ENCODE results near the gene CD177.
"Not testable (repeated sequence)": the region's sequence is repeated elsewhere in the genome, so short reads cannot be mapped to it uniquely, and the experiment has no call there.

CD177 gene

GRCh38 chr19:43332058-43332922 is 21.2 kb upstream of the CD177 start:
- no peak for DNase-seq (ENCODE audit: low spot score)

DNA sequence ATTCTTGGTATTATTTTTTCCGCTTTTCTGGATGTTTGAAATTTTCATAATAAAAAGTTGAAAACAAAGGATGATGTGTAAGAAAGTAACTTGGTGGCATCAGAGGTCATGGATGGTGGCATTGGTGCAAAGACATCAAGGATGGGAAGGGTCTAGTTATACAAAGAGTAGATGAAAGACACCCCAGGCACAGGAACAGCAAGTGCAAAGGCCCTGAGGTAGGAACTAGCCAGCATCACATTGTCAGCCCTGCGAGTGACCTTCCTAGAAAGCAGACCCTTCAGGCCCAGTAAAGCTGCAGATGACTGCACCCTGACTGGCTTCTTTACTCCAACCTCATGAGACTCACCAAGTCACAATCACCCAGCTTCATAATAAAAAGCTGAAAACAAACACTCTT is 17.0 kb upstream of the CD177 start:
- not testable (repeated sequence) for DNase-seq (ENCODE audit: low spot score)

GRCh38 chr19:43337737-43338136 is 15.7 kb upstream of the CD177 start:
- DNase-seq (ENCODE audit: low spot score), result no peak

DNA sequence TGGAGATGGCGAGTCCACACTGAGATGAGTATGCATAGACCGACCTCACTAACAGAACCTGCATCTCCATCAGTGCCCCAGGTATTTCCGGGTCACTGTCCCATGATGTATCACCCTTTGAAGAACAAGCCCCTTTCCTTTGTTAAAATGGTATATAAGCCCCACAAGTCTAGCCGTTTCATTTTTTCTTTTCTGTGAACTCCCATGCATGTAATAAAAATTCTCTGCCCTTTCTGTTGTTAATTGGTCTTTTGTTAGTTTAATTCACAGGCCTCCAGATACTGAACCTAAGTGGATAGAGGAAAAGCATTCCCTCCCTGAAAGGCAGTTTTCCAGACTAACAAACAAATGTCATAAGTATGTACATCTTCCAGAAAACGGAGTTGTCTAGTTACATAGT is 15.0 kb upstream of the CD177 start:
- DNase-seq (ENCODE audit: low spot score), result no peak

DNA sequence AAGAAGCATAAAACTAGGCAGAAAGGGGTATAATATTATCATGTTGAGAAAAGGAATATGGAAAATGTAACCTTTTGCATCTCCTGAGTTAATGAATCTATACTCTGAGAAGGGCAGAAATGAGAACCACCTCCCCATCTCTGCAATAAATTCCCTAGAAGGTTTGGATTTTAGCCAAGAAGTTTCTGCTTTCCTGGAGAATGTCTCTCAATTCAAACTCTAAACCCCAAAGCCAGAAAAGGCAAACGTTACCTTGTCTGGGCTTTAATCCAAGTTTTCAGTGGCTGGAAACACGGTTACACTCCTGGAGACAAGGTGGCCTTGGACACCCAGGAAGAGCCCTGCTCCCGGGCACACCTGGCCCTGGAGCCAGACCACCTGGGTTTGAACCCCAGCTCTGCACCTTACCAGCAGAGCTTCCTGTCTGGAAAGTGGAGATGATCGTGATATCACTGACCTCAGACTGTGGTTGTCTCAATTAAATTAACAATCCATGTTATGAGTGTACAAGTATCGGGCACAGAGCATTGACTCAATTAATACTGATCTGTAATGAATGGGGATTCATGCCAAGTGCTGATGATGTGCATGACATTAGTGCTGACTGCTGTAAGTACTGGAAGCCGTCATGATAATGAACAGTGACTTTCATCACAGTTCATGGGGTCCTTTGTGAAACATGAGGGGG is 14.1 kb upstream of the CD177 start:
- DNase-seq (ENCODE audit: low spot score), result not testable (repeated sequence)

- DNase-seq (ENCODE audit: low spot score), result not testable (repeated sequence)
Observed at GRCh38 chr19:43340101-43340500, 13.4 kb upstream of the CD177 start.

DNA sequence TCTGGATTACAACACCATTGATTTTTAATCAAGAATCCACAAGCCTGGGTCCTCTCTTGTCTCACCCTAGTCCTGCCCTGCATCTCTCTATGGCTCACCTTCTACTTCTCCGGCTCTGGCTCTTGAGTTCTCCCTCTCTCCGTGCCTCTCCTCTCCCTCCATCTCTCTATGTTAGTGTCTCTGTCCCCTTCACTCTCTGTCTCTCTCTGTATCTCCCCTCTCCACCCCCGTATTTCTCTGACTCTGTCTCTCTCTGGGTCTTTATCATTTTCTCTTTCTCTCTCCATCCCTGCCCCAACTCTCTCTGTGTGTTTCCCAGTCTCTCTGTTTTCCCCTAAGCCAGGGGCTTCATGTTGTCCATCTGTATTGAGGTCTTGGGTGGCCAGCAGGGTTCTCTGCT is 12.4 kb upstream of the CD177 start:
- DNase-seq (ENCODE audit: low spot score), result not testable (repeated sequence)

GRCh38 chr19:43342104-43342503 is 11.4 kb upstream of the CD177 start:
- peak; percentile 81 for DNase-seq (ENCODE audit: low spot score)

- not testable (repeated sequence) for DNase-seq (ENCODE audit: low spot score)
Observed at GRCh38 chr19:43344347-43344925, 9.1 kb upstream of the CD177 start.

DNA sequence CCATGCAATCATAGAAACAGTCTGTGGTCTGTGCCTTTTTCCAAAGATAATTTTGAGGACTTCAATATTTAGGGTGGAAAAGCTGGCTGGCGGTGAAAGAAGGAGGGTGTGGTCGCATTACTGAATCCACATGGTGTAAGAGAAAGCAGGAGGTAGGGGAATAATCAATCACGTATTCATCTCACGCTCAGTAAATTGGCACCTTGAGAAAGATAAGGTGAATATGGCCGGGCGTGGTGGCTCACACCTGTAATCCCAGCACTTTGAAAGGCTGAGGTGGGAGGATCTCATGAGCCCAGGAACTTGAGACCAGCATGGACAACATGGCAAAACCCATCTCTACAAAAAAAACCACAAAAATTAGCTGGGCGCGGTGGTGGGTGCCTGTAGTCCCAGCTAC is 3.7 kb upstream of the CD177 start:
- not testable (repeated sequence) for DNase-seq (ENCODE audit: low spot score)

DNA sequence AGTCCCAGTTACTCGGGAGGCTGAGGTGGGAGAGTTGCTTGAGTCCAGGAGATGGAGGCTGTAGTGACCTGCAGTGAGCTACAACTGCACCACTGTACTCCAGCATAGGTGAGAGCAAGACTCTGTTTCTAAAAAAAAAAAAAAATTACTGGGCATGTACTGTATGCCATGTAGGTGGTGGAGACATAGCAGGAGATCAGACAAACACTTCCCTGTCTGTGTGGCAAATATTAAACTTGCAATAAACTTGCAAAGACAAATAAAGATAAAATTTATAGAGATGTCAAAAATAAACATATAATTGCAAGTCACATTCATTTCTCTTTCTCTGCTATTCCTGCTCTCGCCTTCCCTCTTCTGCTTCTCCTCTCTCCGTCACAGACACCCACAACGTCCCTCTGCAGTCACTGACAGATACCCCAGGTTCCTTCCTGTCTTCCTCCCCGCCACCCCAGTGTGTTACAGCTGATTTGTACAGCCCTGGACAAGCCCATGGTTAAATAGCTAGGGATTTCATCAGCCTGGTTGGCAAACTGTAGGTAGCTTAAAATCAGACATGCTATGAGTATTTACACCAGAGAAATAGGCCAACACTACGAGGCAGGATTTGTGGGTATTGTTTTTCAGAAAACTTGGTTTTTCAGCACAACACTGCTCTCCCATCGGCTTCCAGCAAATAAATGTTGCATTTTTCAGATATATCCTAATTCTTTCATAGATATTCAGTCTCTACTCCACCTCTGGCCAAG is 1.3 kb upstream of the CD177 start:
- DNase-seq (ENCODE audit: low spot score), result no peak

GRCh38 chr19:43354305-43354627 is 780 bp downstream of the CD177 start:
- no peak for DNase-seq (ENCODE audit: low spot score)

DNA sequence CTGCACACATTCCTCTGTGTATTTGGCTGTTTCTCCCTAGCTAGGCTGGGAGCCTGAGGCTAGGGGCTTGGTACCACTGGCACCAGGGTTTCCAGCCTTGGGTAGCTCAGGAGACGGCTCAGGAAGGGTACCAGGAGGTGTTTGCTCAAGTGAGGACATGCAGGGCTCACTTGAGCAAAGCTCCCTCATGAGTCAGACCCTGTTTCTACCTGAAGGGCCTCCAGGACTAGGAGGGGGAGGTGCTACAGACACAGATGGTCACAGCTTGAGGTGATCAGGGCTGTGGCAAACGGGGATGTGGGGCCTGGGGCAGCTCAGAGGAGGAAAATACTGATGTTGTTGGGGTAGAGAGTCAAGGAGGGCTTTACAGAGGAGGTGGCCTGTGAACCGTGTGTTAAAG is 3.3 kb downstream of the CD177 start:
- DNase-seq (ENCODE audit: low spot score), result not testable (repeated sequence)

DNA sequence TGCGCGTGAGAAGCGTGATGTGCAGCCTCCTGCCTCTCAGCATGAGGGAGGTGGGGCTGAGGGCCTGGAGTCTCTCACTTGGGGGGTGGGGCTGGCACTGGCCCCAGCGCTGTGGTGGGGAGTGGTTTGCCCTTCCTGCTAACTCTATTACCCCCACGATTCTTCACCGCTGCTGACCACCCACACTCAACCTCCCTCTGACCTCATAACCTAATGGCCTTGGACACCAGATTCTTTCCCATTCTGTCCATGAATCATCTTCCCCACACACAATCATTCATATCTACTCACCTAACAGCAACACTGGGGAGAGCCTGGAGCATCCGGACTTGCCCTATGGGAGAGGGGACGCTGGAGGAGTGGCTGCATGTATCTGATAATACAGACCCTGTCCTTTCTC is 8.7 kb downstream of the CD177 start:
- no peak for DNase-seq (ENCODE audit: low spot score)

DNA sequence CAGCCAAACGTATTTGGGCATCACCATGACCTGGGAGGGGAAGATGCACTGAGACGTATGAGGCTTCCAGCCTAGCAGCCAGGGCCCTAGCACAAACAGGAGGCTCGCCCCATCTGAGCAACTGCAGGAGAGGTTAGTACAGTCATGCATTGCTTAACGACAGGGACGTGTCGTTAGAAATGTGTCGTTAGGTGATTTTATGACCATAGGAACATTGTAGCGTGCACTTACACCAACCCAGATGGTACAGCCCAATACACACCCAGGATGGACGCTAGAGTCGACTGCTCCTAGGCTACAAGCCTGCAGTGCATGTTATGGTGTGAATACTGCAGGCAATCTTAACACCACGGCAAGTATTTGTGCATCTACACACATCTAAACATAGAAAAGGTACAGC is 9.3 kb downstream of the CD177 start:
- no peak for DNase-seq (ENCODE audit: low spot score)

DNA sequence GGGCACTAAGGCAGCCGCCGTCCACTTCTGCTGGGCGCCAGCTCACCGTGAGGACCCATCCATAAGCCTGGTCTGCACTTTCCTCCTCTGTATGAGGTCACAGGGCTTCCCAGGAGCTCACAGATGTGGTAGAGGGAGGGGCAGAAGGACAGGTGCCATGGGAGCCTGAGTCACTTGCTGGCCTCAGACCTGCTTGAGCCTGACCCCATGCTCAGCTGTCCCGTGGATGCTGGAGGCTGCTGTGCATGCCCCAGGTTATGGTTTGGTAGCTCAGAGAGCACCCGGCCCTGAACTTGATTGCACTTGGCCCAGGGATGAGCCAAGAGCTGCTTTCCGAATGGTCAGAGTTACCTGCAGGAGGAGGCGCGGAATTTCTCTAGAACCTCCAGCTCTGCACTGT is 12.2 kb downstream of the CD177 start:
- not testable (repeated sequence) for DNase-seq (ENCODE audit: low spot score)

- no peak for DNase-seq (ENCODE audit: low spot score)
Observed at GRCh38 chr19:43367822-43368221, 14.3 kb downstream of the CD177 start.

DNA sequence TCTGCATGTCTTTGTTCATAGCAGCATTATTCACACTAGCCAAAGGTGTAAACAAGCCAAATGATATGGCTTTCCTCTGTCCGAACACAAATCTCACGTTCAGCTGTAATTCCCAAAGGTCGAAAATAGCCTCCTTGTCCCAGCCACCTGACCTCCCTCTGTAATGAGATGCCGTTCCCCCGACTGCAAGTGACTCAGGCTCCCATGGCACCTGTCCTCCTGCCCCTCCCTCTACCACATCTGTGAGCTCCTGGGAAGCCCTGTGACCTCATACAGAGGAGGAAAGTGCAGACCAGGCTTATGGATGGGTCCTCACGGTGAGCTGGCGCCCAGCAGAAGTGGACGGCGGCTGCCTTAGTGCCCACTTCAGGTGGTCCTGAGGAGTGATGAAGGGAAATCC is 15.4 kb downstream of the CD177 start:
- DNase-seq (ENCODE audit: low spot score), result peak; percentile 89

DNA sequence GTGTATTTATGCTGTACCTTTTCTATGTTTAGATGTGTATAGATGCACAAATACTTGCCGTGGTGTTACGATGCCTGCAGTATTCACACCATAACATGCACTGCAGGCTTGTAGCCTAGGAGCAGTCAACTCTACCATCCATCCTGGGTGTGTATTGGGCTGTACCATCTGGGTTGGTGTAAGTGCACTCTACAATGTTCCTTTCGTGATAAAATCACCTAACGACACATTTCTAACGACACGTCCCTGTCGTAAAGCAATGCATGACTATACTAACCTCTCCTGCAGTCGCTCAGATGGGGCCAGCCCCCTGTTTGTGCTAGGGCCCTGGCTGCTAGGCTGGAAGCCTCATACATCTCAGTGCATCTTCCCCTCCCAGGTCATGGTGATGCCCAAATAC is 18.4 kb downstream of the CD177 start:
- DNase-seq (ENCODE audit: low spot score), result no peak

- no peak for DNase-seq (ENCODE audit: low spot score)
Observed at GRCh38 chr19:43372462-43372861, 19.0 kb downstream of the CD177 start.

DNA sequence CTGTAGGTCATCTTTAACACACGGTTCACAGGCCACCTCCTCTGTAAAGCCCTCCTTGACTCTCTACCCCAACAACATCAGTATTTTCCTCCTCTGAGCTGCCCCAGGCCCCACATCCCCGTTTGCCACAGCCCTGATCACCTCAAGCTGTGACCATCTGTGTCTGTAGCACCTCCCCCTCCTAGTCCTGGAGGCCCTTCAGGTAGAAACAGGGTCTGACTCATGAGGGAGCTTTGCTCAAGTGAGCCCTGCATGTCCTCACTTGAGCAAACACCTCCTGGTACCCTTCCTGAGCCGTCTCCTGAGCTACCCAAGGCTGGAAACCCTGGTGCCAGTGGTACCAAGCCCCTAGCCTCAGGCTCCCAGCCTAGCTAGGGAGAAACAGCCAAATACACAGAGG is 24.1 kb downstream of the CD177 start:
- not testable (repeated sequence) for DNase-seq (ENCODE audit: low spot score)

GRCh38 chr19:43380008-43380407 is 26.5 kb downstream of the CD177 start:
- no peak for DNase-seq (ENCODE audit: low spot score)
